Activated CD4-positive, alpha-beta T cell treated with anti-CD3 and anti-CD28 coated beads, Interleukin-2, amount 10 ng/mL, durations not matched to agents 7 days and 5 days (primary cell): ENCODE measurements around the gene CLEC2D. TPM values are rescaled to one million over a fixed set of nuclear protein-coding genes. Genes with fewer than 3 reads are reported as not detected.
"Not testable (repeated sequence)": the region's sequence is repeated elsewhere in the genome, so short reads cannot be mapped to it uniquely, and the experiment has no call there.

Source experiments
- CTCF ChIA-PET: fragments of 350-600 bp; sonication (Branson Sonifier 250); formaldehyde crosslinking; loops from one replicate; lab custom pipeline; 2021; ENCODE audit warnings: antibody characterized with exemption; lab: Charles Lee
- POLR2A ChIA-PET: fragments of 350-600 bp; sonication (Branson Sonifier 250); formaldehyde crosslinking; loops from one replicate; lab custom pipeline; 2021; ENCODE audit warnings: antibody characterized with exemption; lab: Charles Lee
- DNase-seq: peaks from one replicate; pipeline ENCODE4 v3.0.0-alpha.2; 2020
- H3K27ac Mint-ChIP-seq: one replicate; pipeline ENCODE4 v1.8.0; 2021; ENCODE audit warnings: mild to moderate bottlenecking, moderate library complexity, mixed read lengths
- H3K27me3 Mint-ChIP-seq: one replicate; pipeline ENCODE4 v1.8.0; 2021; ENCODE audit warnings: mixed read lengths
- H3K36me3 Mint-ChIP-seq: one replicate; pipeline ENCODE4 v1.8.0; 2021; ENCODE audit warnings: low read depth, mixed read lengths
- H3K4me1 Mint-ChIP-seq: one replicate; pipeline ENCODE4 v1.8.0; 2021; ENCODE audit warnings: mixed read lengths
- H3K4me3 Mint-ChIP-seq: one replicate; pipeline ENCODE4 v1.8.0; 2021; ENCODE audit warnings: mild to moderate bottlenecking, moderate library complexity, mixed read lengths
- H3K9me3 Mint-ChIP-seq: one replicate; pipeline ENCODE4 v1.8.0; 2021; ENCODE audit warnings: mixed read lengths
- total RNA-seq, 2 experiments: library from RNA; stranded (reverse); gene quantifications; one replicate each; pipeline ENCODE4 v1.2.3, GENCODE V29; 2021

CLEC2D gene
- total RNA-seq, 2 experiments from 2014 or later: 296 to 299 TPM

GRCh38 chr12:9644985-9645551 is 24.4 kb upstream of the CLEC2D start:
- H3K27ac Mint-ChIP-seq, POLR2A ChIA-PET, DNase-seq, H3K4me3 Mint-ChIP-seq, H3K27me3 Mint-ChIP-seq: not testable (repeated sequence)
- Mint-ChIP-seq H3K4me1 (peaks cover 50% of the 10 kb centered on the region), H3K36me3 (peaks cover 69% of the 10 kb centered on the region), H3K9me3 (peaks cover 27% of the 10 kb centered on the region)
- CTCF ChIA-PET: interaction anchor here (1.4 kb wide), 1 partner anchor 26 kb away, joined by 3 read pairs; no protein-coding TSS in a partner anchor

GRCh38 chr12:9646794-9647781 is 22.4 kb upstream of the CLEC2D start:
- Mint-ChIP-seq H3K27ac (peak overlapping the region; percentile 96), H3K27me3 (peaks cover 2% of the 10 kb centered on the region), H3K9me3 (peaks cover 23% of the 10 kb centered on the region), H3K4me3 (peak overlapping the region; percentile 93), H3K4me1 (peaks cover 61% of the 10 kb centered on the region), H3K36me3 (peaks cover 68% of the 10 kb centered on the region)
- CTCF ChIA-PET: interaction anchor here (0.9 to 2.6 kb wide), 11 partner anchors 10 to 114 kb away, joined by 3 to 8 read pairs (median 5); partner anchors contain the start of genes CD69 and CLEC2D
- peak; percentile 15 for DNase-seq
- POLR2A ChIA-PET: interaction anchor here (1.1 to 3.5 kb wide), 7 partner anchors 22 to 112 kb away, joined by 4 to 59 read pairs (median 8); partner anchors contain the start of genes CD69 and CLEC2D

DNA sequence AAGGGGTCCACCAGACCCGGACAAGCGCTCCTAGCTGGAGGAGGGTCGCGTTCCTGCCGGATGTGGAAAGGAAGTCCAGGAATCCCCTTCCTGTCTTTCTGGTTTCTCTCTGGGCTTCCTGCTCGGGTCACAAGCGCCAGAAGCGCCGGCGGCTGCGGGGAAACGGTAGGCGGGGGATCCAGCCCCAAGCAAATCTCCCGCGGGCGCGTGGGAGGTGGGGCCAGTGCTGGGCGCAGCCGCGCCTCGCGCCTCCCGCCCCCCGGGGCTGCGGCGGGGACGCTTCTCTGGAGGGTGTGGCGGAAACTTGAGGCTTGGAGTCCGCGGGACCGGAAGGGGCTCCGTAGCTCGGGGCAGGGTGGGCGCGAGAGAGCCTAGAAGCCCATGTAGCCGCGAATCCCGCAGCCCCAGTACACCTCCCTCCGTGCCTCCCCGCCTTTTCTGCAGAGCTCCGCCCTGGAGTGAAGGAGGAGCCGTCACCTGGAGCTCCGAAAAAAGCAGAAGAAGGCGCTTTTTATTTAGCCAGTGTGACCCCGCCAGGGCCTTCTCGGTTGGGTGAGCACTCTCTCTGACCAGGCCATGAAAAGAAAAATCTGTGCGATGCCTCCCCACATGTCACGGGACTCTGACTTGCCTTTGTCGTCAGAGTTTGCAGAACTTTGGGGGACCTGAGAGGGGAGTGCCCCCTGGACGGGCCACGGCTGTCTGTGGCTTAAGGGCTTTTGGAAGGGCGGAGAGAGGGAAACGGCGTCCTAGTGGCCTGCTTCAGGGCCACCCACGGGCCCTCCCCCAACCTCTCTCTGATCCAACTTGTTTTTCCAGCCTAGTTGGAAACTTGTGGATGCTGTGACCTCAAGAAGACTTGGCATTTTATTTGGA is 21.4 kb upstream of the CLEC2D start:
- Mint-ChIP-seq H3K9me3 (peaks cover 17% of the 10 kb centered on the region), H3K36me3 (peaks cover 65% of the 10 kb centered on the region), H3K27ac (peak overlapping the region; percentile 96), H3K4me3 (peak overlapping the region; percentile 93), H3K4me1 (peaks cover 59% of the 10 kb centered on the region), H3K27me3 (peaks cover 2% of the 10 kb centered on the region)
- ChIA-PET POLR2A (interaction anchor here (0.6 to 3.5 kb wide), 12 partner anchors 16 to 114 kb away, joined by 3 to 59 read pairs (median 5); partner anchors contain the start of genes CD69 and CLEC2D), CTCF (interaction anchor here (0.9 to 4.0 kb wide), 16 partner anchors 9 to 785 kb away, joined by 3 to 16 read pairs (median 4); partner anchors contain the start of genes CD69 and CLEC2D)
- peak; percentile 96 for DNase-seq

GRCh38 chr12:9648701-9649531 is 20.6 kb upstream of the CLEC2D start:
- ChIA-PET POLR2A (interaction anchor here (1.1 to 3.5 kb wide), 7 partner anchors 20 to 111 kb away, joined by 4 to 59 read pairs (median 8); partner anchors contain the start of genes CD69 and CLEC2D), CTCF (interaction anchor here (0.6 to 4.0 kb wide), 12 partner anchors 12 to 784 kb away, joined by 3 to 16 read pairs (median 6); partner anchors contain the start of gene CLEC2D)
- no peak for DNase-seq
- Mint-ChIP-seq H3K27me3 (peaks cover 2% of the 10 kb centered on the region), H3K27ac (peak overlapping the region; percentile 96), H3K4me3 (peak overlapping the region; percentile 93), H3K36me3 (peaks cover 66% of the 10 kb centered on the region), H3K4me1 (peaks cover 59% of the 10 kb centered on the region), H3K9me3 (peaks cover 13% of the 10 kb centered on the region)

DNA sequence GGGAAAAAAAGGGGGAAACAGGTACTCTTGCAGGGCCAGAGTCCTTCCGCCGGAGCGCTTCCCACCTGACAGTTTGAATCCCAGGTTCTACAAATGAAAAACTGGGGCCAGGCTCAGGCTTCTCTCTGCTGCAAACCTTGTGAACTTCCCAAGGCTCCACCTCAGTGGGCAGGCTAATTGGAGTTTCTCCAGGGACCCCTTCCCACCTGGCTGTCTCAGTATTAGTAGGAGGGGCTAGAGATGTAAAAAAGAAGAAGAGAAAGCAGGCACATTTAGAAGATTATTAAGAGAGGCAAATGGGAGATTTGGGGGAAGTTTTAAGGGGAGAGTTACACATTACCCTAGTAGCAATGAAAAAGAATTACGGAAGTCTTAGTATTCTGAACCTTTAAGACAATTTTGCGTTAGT is 20.0 kb upstream of the CLEC2D start:
- DNase-seq: peak; percentile 46
- peaks cover 68% of the 10 kb centered on the region for H3K36me3 Mint-ChIP-seq
- ChIA-PET POLR2A (interaction anchor here (1.1 to 3.5 kb wide), 3 partner anchors 19 to 111 kb away, joined by 3 to 59 read pairs (median 5); partner anchors contain the start of genes CD69 and CLEC2D), CTCF (interaction anchor here (0.6 to 4.0 kb wide), 4 partner anchors 12 to 39 kb away, joined by 3 to 16 read pairs (median 8); partner anchors contain the start of gene CLEC2D)
- peak overlapping the region; percentile 93 for H3K4me3 Mint-ChIP-seq
- peaks cover 2% of the 10 kb centered on the region for H3K27me3 Mint-ChIP-seq
- H3K27ac Mint-ChIP-seq: peak overlapping the region; percentile 96
- H3K9me3 Mint-ChIP-seq: peaks cover 14% of the 10 kb centered on the region
- peaks cover 60% of the 10 kb centered on the region for H3K4me1 Mint-ChIP-seq

DNA sequence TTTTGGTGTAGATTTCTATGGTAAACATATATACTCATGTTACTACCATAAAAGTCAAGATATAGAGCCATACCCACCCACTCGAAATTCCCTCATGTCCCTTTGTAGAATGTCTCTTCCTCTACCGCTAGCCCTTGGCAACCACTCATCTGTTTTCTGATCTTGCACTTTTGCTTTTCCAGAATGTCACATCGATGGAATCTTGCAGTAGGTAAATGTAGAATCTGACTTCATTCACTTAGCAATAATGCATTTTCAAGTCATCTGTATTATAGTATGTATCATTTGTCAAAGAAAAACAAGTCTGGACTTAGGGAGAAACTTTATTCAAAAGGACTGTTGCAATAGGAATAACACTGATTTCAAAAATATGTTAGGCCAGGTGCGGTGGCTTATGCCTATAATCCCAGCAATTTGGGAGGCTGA is 19.3 kb upstream of the CLEC2D start:
- Mint-ChIP-seq H3K27ac (peak overlapping the region; percentile 96), H3K36me3 (peaks cover 69% of the 10 kb centered on the region), H3K27me3 (peaks cover 2% of the 10 kb centered on the region), H3K9me3 (peaks cover 17% of the 10 kb centered on the region), H3K4me3 (peak overlapping the region; percentile 93), H3K4me1 (peaks cover 60% of the 10 kb centered on the region)
- ChIA-PET CTCF (interaction anchor here (1.3 to 4.0 kb wide), 6 partner anchors 11 to 93 kb away, joined by 3 to 16 read pairs (median 6); partner anchors contain the start of gene CLEC2D), POLR2A (interaction anchor here (1.0 to 1.3 kb wide), 6 partner anchors 18 to 110 kb away, joined by 3 to 11 read pairs (median 6); partner anchors contain the start of genes CD69 and CLEC2D)
- no peak for DNase-seq

DNA sequence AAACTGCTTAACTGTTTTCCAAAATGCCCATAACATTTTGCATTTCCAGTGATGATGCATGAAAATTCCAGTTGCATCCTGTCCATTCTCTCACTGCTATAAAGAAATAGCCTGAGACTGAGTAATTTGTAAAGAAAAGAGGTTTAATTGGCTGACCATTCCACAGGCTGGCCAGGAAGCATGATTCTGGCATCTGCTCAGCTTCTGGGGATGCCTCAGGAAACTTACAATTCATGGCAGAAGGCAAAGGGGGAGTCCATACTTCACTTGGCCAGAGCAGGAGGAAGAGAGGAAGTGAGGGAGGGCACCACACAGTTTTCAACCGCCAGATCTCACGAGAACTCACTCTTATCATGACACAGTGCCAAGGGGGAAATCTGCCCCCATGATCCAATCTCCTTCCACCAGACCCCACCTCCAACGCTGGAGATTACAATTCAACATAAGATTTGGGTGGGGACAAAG is 18.2 kb upstream of the CLEC2D start:
- peak; percentile 68 for DNase-seq
- Mint-ChIP-seq H3K36me3 (peaks cover 74% of the 10 kb centered on the region), H3K27ac (peak overlapping the region; percentile 96), H3K4me1 (peaks cover 64% of the 10 kb centered on the region), H3K27me3 (peaks cover 2% of the 10 kb centered on the region), H3K9me3 (peaks cover 15% of the 10 kb centered on the region), H3K4me3 (peak overlapping the region; percentile 93)
- CTCF ChIA-PET: interaction anchor here (1.1 to 4.0 kb wide), 6 partner anchors 10 to 106 kb away, joined by 3 to 16 read pairs (median 4); partner anchors contain the start of gene CLEC2D
- POLR2A ChIA-PET: interaction anchor here (0.7 to 1.3 kb wide), 5 partner anchors 16 to 962 kb away, joined by 3 to 11 read pairs (median 7); partner anchors contain the start of genes CLEC2D and MAGOHB

DNA sequence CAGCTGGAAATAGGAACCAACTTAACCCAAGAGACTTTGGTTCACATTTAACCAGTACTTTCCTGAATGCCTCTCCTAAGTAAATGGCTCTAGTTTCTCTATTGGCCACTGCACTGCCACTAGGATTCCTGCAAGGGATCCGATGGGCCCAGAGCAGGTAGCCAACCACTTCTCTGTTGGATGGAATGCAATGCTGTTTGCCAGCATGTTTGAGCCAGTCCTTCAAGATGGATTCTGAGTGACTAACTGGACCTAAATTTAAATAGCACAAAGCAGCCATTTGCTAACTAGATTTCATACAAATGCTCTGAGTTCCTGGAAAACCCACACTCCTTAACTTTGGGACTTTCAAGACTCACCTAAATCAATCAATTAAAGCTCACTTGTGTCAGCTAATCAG is 9.5 kb upstream of the CLEC2D start:
- Mint-ChIP-seq H3K36me3 (peaks cover 95% of the 10 kb centered on the region), H3K9me3 (peaks cover 31% of the 10 kb centered on the region), H3K27ac (peak overlapping the region; percentile 43), H3K27me3 (no peaks in the 10 kb centered on the region), H3K4me1 (peaks cover 92% of the 10 kb centered on the region), H3K4me3 (no peak overlapping the region)
- ChIA-PET POLR2A (no interaction called here), CTCF (interaction anchor here (1.6 to 2.6 kb wide), 2 partner anchors 9 to 10 kb away, joined by 6 to 16 read pairs; partner anchors contain the start of gene CLEC2D)
- no peak for DNase-seq

DNA sequence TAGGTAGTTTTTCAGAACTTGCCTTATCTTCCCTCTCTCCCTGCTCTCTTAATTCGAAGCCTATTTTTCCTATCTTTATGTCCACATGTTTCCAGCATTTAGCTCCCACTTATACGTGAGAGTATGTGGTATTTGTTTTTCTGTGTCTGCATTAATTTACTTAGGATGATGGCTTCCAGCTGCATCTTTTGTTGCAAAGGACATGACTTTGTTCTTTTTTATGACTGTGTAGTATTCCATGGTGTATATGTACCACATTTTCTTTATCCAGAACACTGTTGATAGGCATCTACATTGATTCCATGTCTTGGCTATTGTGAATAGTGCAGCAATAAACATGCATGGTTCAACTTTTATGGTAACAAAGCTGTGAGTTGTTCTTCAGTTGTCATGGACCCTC is 7.8 kb upstream of the CLEC2D start:
- POLR2A ChIA-PET: interaction anchor here (0.6 kb wide), 2 partner anchors 99 to 151 kb away, joined by 3 to 4 read pairs; partner anchors contain the start of gene CD69
- H3K36me3 Mint-ChIP-seq: peaks cover 91% of the 10 kb centered on the region
- CTCF ChIA-PET: interaction anchor here (0.7 to 2.6 kb wide), 4 partner anchors 8 to 46 kb away, joined by 3 to 16 read pairs (median 5); no protein-coding TSS in a partner anchor
- no peaks in the 10 kb centered on the region for H3K27me3 Mint-ChIP-seq
- peak overlapping the region; percentile 81 for H3K27ac Mint-ChIP-seq
- DNase-seq: no peak
- H3K9me3 Mint-ChIP-seq: peaks cover 31% of the 10 kb centered on the region
- no peak overlapping the region for H3K4me3 Mint-ChIP-seq
- peaks cover 85% of the 10 kb centered on the region for H3K4me1 Mint-ChIP-seq

DNA sequence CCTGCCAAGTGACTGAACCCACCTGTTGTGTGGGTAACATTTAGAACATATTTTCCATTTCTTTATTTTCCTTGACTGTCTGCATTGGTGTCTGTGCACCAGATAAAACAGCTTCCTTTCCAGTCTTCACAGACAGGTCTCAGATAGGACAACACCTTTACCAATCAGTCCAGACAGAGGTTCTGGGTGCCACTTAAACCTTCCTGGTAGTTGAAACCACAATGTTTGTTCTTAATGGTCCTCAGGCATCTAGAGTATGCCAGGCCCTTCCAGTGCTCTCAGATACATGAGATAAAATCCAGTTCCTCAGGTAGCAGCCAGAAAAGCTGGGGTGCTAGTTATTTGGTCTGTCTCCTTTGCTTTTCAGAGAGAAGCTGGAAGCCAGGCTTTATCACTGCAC is 7.0 kb upstream of the CLEC2D start:
- no peak for DNase-seq
- POLR2A ChIA-PET: interaction anchor here (0.6 kb wide), 1 partner anchor 98 kb away, joined by 3 read pairs; the partner anchor contains the start of gene CD69
- peak overlapping the region; percentile 81 for H3K27ac Mint-ChIP-seq
- peaks cover 85% of the 10 kb centered on the region for H3K4me1 Mint-ChIP-seq
- H3K4me3 Mint-ChIP-seq: no peak overlapping the region
- peaks cover 91% of the 10 kb centered on the region for H3K36me3 Mint-ChIP-seq
- peaks cover 31% of the 10 kb centered on the region for H3K9me3 Mint-ChIP-seq
- H3K27me3 Mint-ChIP-seq: no peaks in the 10 kb centered on the region
- CTCF ChIA-PET: interaction anchor here (0.9 to 2.6 kb wide), 4 partner anchors 13 to 46 kb away, joined by 3 to 16 read pairs (median 5); no protein-coding TSS in a partner anchor
